NCI-H345 treated with DMSO at 0.1 percent for 48 hours (cell line): ENCODE data around the gene AGFG2.
"Not testable (repeated sequence)": the region's sequence is repeated elsewhere in the genome, so short reads cannot be mapped to it uniquely, and the experiment has no call there.

ENCODE experiments used
- DNase-seq: peaks from one replicate; lab custom pipeline; 2025; ENCODE audit not compliant: unreplicated experiment; lab: John Stamatoyannopoulos, UW

The AGFG2 gene

DNA sequence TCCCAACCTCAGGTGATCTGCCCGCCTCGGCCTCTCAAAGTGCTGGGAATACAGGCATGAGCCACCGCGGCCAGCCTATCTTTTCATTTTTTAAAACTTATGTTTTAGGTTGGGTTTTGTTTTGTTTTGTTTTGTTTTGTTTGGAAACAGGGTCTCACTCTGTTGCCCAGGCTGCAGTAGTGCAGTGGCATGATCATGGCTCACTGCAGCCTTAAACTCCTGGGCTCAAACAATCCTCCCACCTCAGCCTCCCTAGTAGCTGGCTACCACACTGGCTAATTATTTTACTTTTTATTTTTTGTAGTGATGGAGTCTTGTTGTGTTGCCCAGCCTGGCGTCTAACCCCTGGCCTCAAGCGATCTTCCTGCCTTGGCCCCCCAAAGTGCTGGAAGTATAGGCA lies 19.4 kb upstream of the AGFG2 start:
- no peak for DNase-seq

DNA sequence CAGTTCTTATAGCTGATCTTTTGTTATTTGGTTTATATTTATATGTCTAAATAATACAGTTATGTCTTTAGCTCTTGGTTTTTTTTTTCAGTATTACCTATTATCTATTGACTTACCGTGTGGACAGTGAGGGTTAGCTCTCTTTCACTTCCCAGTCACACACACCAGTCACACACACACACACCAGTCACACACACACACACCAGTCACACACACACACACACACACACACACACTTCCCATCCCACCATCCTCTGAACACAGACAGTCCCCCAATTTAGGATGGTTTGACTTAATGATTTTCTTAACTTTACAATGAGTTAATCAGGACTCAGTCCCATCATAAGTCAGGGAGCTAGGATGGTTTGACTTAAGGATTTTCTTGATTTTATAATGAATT lies 18.9 kb upstream of the AGFG2 start:
- DNase-seq, result no peak

DNA sequence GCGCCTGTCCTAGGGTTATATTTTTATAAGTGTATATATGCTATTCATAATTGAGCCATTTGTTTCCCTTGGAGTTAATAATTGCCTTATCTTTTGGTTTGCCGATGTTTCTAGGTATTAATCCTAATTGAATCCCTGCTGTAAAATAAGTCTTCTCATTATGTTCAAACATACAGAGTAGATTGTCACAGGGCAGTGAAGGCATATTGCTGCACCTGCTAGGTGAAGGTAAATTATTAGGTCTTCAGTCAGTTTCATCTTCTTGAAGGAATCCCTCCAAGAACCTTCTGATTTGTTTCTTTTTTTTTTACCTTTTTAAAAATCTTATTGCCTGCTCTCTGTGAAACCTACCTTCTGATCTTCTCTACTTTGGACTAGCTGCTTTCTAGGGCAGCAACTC lies 17.9 kb upstream of the AGFG2 start:
- no peak for DNase-seq

DNA sequence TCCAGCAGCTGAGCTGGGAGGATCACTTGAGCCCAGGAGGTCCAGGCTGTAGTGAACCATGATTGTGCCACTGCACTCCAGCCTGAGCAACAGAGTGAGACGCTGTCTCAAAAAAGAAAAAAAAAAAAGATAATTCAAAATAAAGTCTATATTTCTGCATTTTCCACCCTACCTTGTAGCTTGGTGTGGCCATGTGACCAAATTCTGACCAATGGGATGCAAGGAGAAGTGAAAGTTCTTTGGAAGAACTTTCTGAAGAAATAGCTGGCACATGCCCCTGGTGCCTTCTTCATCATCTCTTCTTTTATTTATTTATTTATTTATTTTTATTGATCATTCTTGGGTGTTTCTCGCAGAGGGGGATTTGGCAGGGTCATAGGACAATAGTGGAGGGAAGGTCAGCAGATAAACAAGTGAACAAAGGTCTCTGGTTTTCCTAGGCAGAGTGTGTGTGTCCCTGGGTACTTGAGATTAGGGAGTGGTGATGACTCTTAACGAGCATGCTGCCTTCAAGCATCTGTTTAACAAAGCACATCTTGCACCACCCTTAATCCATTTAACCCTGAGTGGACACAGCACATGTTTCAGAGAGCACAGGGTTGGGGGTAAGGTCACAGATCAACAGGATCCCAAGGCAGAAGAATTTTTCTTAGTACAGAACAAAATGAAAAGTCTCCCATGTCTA lies 17.0 kb upstream of the AGFG2 start:
- DNase-seq, result not testable (repeated sequence)

DNA sequence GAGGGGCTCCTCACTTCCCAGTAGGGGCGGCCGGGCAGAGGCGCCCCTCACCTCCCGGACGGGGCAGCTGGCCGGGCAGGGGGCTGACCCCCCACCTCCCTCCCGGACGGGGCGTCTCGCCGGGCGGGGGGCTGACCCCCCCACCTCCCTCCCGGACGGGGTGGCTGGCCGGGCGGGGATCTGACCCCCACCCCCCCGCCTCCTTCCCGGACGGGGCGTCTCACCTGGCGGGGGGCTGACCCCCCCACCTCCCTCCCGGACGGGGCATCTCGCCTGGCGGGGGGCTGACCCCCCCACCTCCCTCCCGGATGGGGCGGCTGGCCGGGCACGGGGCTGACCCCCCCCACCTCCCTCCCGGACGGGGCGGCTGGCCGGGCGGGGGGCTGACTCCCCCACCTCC lies 15.8 kb upstream of the AGFG2 start:
- not testable (repeated sequence) for DNase-seq

DNA sequence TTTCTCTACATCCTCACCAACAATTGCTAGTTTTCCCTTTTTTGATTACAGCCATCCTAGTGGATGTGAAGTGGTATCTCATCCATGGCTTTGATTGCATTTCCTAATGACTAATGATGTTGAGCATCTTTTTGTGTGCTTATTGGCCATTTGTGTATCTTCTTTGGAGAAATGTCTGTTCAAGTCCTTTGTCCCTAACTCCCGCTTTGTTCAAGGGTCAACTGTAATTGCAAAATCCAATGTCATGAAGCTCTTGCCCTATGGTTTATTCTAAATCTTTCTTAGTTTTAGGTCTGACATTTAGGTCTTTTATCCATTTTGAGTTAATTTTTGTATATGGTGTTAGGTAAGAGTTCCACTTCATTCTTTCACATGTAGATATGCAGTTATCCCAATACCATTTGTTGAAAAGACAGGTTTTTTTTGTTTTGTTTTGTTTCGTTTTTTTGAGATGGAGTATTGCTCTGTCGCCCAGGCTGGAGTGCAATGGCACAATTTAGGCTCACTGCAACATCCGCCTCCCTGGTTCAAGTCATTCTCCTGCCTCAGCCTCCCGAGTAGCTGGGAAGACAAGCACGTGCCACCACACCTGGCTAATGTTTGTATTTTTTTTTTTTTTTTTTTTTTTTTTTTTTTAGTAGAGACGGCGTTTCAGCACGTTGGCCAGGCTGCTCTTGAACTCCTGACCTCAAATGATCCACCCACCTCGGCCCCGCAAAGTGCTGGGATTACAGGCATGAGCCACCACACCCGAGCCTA lies 10.7 kb upstream of the AGFG2 start:
- DNase-seq, result not testable (repeated sequence)

DNA sequence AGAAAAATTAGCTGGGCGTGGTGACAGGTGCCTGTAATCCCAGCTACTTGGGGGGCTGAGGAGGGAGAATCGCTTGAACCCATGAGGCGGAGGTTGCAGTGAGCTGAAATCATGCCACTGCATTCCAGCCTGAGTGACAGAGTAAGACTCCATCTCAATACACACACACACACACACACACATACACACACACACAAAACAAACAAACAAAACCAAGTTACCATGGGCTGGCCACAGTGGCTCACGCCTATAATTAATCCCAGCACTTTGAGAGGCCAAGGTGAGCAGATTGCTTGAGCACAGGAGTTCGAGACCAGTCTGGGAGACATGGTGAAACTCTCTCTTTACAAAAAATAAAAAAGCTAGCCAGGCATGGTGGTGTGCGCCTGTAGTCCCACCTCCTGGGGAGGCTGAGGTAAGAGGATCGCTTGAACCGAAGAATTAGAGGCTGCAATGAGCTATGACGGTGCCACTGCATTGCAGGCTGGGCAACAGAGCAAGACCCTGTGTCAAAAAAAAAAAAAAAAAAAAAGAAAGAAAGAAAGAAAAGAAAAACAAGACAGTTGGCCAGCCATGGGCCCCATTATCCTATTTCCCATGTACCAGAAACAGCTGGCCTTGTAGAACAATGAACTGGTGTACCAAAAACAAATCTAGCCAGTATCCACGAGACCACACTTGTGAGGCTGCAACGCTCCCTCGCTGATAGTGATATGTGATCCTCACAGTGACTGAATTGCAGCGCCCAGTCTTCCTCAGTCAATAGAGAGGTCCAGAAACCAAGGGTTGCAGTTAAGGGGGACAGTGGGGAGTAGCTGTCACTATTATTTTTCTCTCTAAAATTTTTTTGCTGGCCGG lies 6.6 kb upstream of the AGFG2 start:
- no peak for DNase-seq

DNA sequence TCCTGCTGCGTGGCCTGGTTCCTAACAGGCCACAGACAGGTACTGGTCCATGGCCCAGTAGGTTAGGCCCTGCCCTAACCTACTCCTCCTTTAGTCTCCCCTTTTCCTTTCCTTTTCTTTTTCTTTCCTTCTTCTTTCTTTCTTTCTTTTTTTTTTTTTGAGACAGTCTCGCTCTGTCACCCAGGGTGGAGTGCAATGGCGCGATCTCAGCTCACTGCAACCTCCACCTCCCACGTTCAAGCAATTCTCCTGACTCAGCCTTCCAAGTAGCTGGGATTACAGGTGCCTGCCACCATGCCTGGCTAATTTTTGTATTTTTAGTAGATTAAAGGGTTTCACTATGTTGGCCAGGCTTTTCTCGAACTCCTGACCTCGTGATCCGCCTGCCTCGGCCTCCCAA lies 3.0 kb upstream of the AGFG2 start:
- not testable (repeated sequence) for DNase-seq

DNA sequence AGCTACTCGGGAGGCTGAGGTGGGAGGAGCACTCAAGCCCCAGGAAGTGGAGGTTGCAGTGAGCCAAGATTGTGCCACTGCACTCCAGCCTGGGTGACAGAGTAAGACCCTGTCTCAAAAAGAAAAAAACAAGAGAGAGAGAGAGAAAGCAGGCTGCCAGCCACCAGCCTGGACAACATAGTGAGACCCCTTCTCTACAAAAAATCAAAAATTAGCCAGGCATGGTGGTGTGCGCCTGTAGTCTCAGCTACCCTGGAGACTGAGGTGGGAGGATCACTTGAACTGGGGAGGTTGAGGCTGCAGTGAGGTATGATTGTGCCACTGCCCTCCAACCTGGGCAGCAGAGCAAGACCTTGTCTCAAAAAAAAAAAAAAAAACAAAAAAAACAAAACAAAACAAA lies 2.3 kb upstream of the AGFG2 start:
- DNase-seq, result not testable (repeated sequence)

DNA sequence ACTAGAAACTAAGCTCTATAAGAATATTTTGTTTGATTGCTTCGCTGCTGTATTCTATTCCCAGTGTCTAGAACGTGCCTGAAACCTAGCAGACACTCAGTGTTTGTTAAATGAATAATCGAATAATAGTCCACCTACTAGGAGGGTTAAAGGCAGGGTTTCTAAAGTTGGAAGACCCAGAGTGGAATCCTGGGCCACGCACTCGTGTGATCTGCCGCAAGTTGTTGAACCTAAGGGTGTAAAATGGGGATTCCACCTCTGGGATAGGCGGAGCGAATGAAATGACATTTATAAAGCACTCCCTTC lies 702 bp upstream of the AGFG2 start:
- DNase-seq, result no peak

DNA sequence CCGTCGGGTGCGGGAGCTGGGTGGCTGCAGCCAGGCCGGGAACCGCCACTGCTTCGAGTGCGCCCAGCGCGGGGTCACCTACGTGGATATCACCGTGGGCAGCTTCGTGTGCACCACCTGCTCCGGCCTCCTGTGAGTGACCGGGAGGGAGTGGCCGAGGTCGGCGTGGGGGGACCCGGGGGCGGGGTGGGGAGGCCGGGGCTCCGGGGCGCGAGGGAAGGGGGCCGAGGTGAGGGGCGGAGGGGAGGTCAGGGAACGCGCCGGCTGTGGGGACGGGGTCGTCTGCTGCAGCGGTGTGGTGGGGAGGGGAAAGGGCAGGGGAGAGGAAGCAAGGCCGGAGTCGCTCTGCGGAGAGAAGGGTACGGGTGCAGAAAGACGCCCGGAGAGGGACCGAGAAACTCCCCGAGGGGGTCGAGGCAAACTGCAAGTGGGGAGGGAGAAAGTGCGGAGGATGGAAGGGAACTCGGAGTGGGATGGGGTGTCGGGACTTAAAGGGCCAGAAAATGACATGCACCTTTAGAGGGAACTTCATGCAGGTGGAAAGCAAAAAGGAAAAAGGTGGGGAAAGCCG lies 518 bp downstream of the AGFG2 start:
- DNase-seq, result no peak

DNA sequence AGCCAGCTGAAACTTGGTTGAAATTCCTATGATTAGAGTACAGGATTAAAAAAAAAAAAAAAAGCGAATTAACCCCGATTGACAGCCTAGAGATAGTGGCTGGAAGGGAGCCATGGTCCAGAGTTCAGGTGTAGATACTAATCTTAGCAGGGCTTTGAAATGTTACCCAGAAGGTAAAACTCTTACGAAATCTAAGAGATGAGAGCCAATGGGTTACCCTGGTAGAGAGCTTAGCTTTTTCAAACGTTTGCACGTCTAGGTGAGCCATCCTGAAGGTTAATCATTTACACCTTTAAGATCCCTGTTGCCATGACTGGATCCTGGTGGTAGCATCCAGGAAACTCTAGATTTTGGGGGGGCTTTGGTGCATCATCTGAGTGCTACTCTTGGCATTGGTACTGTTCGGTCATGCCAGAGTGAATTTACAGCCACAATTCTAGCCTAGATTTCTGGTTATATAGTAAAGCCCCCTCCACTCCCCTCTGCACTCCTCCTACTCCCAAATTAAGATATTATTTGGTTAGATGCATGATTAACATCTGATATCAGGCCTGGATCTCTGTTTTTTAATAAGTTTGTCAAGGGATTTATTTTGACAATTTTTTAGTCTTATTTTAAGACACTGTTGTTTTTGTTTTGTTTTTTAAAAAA lies 1.2 kb downstream of the AGFG2 start:
- DNase-seq, result no peak

DNA sequence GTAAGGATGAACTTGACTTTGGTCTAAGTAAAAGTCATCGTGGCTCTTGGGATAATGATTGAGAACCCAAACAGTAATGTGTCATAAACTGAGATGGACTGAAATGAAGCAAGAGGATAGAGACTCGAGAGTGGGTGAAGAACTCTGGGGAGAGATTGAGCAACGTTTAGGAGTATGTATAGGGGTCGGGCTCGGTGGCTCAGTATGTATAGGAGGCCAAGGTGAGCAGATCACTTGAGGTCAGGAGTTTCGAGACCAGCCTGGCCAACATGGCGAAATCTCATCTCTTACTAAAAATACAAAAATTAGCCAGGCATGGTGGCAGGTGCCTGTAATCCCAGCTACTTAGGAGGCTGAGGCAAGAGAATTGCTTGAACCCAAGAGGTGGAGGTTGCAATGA lies 2.3 kb downstream of the AGFG2 start:
- DNase-seq, result not testable (repeated sequence)

DNA sequence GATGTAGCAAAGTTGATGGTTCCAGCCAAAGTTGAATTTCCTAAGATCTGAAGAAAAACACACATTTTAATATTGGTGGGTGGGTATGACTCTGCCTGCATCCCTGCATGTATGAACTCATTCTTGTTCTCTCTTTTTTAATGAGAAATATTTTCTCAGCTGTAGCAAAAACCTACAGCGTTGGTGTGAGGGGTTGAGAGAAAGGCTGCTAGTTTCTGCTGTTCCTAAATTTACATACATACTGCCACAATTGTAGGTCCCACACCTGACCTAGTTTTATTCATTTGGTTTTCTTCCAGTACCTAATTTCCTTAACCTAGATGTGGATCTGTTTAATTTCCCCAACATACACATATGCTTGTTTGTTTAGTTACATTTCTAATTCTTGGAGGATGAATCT lies 4.6 kb downstream of the AGFG2 start:
- DNase-seq, result no peak

DNA sequence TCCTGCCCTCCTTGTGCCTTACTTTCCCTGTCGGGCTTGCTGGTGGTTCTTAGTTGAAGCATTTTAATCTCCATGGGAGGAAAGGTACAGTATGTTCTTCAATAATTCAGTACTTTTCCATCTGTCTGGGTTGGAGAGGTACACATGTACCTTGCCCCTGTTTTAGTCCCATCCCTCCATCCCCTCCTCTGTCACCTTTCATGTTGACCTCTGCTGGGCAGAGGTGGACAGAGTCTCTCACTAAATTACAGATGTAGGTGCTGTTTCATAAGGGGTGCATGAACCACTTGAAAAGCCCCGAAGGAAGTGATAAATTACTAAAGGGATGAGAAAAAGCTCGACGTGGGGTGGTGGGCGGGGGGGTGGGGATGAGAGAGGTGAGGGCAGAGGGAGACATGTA lies 5.4 kb downstream of the AGFG2 start:
- DNase-seq, result no peak

DNA sequence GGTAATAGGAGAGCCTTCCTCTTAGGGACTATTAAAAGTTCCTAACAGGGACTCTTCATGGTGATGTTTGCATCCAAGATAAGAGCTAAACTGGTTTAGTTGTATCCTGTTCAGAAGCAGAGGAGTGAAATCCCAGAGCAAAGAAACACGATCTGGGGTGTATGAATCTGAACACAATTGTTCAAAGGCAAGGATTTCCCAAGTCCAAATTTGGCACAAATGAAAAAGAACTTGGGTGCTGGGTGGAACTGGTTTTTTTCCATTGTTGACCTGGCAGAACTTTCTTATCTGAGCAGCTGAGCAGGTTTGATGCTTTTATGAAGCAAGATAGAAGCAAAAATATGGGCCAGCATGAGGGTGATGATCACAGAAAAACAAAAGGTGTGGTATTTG lies 6.0 kb downstream of the AGFG2 start:
- no peak for DNase-seq

DNA sequence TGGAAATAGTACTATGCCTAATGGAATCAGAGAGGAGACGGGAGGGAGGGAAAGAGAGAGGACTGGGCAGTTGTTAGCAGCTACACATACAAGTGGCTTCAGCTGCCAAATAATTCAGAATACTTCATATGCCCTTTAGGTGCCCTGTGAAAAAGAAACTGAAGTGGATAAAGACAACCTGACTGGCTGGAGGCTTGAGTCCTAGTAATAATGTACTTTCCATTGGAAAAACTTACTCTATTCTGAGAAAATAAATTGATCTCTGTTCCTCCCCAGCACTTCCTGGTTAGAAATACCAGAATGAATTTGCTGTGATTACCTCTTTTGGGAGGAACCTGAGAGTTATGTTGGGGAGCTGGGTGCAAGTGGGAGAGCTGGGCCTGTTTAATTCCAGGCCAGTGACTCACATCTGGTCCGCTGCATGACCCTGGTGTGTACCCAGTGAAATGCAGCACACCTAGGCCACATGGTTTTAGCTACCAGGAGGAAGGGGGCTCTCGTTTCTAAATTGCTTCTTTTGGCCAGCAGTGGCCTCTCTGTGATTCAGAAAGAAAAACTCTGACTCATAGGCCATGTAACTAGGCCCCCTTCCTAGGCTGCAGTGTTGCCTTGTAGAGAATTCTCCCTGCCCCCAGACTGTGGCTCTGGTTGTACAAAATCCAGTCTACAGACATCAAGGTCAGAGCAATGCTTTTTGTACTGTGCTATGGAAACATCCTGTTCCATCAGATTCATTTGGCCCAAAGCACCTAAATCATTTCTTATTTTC lies 6.5 kb downstream of the AGFG2 start:
- DNase-seq, result no peak

DNA sequence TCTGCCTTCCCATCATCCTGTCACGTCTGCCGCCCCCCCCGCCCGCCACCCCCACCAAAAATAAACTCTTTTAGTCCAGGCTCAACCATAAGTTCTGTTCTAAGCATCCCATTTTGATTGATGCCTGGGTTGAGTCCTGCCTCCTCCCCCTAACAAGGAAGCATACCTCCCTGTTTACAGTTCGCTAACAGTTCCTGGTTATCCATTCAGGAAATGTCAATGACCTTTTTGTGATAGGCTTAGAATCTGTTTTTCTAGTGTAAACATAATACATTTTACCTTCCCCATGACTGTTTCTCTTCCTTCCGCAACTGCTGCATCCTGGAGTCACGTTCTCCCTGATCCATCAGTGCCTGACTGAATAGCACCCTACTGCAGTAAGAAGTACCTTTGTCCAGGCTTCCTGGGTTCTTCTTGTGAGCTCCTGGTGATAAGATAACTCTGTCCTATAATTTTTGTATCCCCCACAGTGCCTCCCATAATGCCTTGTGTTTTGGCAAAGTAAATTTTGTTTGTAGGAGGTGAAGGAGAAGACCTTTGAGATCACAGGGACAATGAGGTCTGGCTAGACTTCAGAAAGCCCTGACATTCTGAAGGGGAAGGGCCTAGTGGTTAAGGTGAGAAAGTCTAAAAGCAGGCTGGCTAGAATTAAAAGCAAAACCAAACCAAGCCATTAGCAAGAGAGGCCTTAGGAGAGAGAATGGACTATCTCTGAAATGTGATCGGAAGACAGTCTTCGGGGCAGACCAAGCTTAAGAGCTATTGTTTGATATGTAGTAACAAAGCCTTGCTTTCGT lies 7.3 kb downstream of the AGFG2 start:
- DNase-seq, result no peak

DNA sequence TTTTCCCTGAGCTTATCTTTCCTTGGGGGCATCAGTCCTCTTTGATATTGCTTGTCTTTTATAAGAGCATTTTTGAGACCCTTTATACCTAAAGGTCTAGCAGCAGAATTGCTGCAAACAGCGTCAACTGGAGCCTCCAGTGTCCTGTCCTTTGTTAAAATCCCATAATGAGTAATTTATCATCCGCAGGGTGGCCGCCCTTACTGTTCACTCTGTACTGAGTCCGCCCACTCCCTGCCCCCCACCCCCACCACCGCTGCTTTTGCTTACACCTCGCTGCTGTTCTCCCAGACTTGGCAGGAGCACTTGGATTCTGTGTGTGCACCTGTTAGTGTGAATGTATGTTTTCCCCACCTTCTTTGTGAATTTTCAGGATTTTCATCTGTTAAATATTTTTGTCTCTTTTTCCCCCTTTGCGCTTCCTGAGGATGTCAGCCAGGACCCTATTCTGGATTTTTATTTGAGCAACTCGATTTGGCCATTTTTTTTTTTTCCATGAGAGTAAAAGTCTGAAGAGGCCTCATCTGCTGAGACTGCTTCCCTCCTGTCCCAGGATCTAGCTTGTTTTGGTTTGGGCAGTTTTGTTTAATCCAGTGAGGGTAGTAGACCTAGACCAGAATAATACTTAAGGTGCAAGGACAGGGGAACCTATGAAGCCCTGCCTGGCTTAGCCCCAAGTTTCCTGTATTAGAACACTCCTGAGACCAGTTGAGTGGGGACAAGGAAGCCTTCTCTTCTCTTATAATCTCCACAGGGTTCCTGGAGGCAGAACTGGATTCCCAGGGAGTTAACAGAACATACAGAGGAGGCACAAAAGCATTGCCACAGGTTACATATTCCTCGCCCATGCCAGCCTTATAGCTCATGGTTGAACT lies 8.2 kb downstream of the AGFG2 start:
- DNase-seq, result no peak
